Measurements from ENCODE around the gene KISS1. TPM values are rescaled to one million over a fixed set of nuclear protein-coding genes. Genes with fewer than 3 reads are reported as not detected.
"Not testable (repeated sequence)": the region's sequence is repeated elsewhere in the genome, so short reads cannot be mapped to it uniquely, and the experiment has no call there.

Gene KISS1, protein sequence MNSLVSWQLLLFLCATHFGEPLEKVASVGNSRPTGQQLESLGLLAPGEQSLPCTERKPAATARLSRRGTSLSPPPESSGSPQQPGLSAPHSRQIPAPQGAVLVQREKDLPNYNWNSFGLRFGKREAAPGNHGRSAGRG
- total RNA-seq (not detected), polyA plus RNA-seq (1 to 10 TPM; 1.3 to 1.6 TPM)
- long read RNA-seq, donor 1: 0 reads
- long read RNA-seq, donor 2: 0 reads

DNA sequence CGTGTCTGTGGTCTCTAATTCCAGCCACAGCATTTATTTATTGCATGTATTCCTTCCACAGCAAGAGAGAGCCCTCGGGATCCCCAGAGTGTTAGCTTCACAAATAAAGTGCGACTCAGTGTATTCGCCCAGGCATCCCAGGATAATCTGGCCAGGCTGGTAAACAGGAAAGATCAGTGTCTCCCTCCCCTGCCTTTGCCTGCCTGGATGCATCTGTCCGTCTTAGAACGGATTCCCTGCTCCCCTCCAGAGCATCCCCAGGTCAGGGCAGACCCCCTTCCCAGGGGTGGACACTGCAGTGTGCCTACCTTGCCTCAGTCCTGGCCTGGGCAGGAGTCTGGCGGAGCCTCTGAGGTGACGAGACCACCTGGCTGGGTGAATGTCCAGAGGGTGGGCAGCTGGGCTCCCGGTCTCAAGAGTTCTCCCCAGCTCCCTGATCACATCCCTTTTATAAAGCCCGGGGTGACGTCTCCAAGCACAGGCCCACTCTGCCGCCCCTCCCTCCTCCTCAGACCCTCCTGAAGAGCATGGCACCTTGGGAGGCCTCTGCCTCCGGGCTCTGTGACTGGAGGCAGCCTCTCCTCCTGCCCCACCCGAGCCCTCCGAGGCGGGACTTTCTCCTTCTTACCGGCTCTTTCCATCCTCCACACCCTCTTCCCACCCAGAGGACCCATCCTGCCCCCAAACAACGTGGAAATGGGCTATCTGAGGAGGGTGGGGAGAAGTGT, at the start of gene KISS1:
TSS of gene KISS1 (minus strand) at position 424 of the 728 bp plus-strand sequence. CDS start 3,615 bp downstream, outside the sequence.
- H3K36me3 ChIP-seq (ENCODE audit: control insufficient read depth in 1 of 2, insufficient read depth in 2 of 2, low read length in 1 of 2): no peaks in the 10 kb centered on the region
- intact Hi-C loops (cut with DNase I): no loop called here
- ATAC-seq (ENCODE audit: low FRiP score) (no peak), DNase-seq (no peak)
- H3K4me3 ChIP-seq (ENCODE audit: low read length in 2 of 2): no peak within 1 kb of the TSS
- H3K4me1 ChIP-seq (ENCODE audit: control insufficient read depth in 1 of 2, insufficient read depth in 2 of 2, low read length in 2 of 2): no peaks in the 10 kb centered on the region
- H3K27ac ChIP-seq (ENCODE audit: low read depth in 1 of 2, low read length in 2 of 2): no peak within 1 kb of the TSS
- no peaks in the 10 kb centered on the region for H3K9me3 ChIP-seq (ENCODE audit: control insufficient read depth, low read length)
- WGBS, 2 donors: 46 to 51% methylated on average over 18 of the region's 18 CpGs
- H3K27me3 ChIP-seq (ENCODE audit: control insufficient read depth in 1 of 2, insufficient read depth in 2 of 2, low read length in 1 of 2): no peaks in the 10 kb centered on the region

DNA sequence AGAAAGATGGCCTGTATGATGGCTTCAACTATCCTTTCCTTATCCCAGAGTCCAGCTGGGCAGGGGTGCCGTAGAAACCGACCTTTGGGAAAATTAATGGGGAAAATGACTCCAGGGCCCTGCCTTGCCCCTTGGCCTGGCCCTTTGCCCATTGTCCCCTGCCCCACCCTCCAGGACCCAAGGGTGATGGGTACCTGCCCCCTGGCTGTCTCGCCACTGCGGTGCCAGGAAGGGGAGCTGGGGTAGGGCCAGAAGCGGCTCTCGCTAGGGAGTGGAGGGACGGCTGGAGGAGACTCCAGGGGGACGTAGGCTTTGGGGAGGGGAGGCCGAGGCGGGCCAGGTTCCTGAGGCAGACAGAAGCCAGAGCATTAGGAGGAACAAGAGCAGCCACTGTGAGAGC, 46.6 kb upstream of the KISS1 start:
- Histone ChIP-seq H3K36me3 (ENCODE audit: control insufficient read depth in 1 of 2, insufficient read depth in 2 of 2, low read length in 1 of 2) (no peaks in the 10 kb centered on the region), H3K27ac (ENCODE audit: low read depth in 1 of 2, low read length in 2 of 2) (no peak overlapping the region), H3K9me3 (ENCODE audit: control insufficient read depth, low read length) (no peaks in the 10 kb centered on the region), H3K4me1 (ENCODE audit: control insufficient read depth in 1 of 2, insufficient read depth in 2 of 2, low read length in 2 of 2) (no peaks in the 10 kb centered on the region), H3K4me3 (ENCODE audit: low read length in 2 of 2) (no peak overlapping the region), H3K27me3 (ENCODE audit: control insufficient read depth in 1 of 2, insufficient read depth in 2 of 2, low read length in 1 of 2) (no peaks in the 10 kb centered on the region)
- intact Hi-C loops (cut with DNase I): no loop called here
- 90 to 96% methylated on average over 10 of the region's 10 CpGs for WGBS, 2 donors
- peak; percentile 19 for ATAC-seq (ENCODE audit: low FRiP score)
- peak in 1 of 2 donors; percentile 62 for DNase-seq

DNA sequence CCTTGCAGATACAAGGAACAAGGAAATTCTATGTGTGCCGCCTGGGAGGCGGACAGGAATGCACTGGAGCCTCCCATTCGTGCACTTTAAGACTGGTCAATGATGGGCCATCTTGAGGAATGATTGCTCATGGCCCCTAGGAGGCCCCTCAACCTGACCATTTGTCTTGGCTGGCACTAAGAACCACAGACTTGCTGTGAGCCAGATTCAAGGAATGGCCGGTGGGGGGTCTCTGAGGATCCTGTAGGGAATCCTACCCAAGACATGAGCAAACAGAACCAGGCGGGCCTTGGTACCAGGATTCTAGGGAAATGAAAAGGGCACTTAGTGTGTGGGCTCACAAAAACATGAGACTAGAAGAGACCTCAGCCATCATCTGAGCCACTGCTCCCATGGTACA, 45.6 kb upstream of the KISS1 start:
- Histone ChIP-seq H3K4me1 (ENCODE audit: control insufficient read depth in 1 of 2, insufficient read depth in 2 of 2, low read length in 2 of 2) (no peaks in the 10 kb centered on the region), H3K27me3 (ENCODE audit: control insufficient read depth in 1 of 2, insufficient read depth in 2 of 2, low read length in 1 of 2) (no peaks in the 10 kb centered on the region), H3K36me3 (ENCODE audit: control insufficient read depth in 1 of 2, insufficient read depth in 2 of 2, low read length in 1 of 2) (no peaks in the 10 kb centered on the region), H3K27ac (ENCODE audit: low read depth in 1 of 2, low read length in 2 of 2) (no peak overlapping the region), H3K4me3 (ENCODE audit: low read length in 2 of 2) (no peak overlapping the region), H3K9me3 (ENCODE audit: control insufficient read depth, low read length) (no peaks in the 10 kb centered on the region)
- DNase-seq: peak in 1 of 2 donors; percentile 20
- ATAC-seq (ENCODE audit: low FRiP score): no peak
- WGBS, 2 donors: 93 to 95% methylated on average over 5 of the region's 5 CpGs
- intact Hi-C loops (cut with DNase I): no loop called here

DNA sequence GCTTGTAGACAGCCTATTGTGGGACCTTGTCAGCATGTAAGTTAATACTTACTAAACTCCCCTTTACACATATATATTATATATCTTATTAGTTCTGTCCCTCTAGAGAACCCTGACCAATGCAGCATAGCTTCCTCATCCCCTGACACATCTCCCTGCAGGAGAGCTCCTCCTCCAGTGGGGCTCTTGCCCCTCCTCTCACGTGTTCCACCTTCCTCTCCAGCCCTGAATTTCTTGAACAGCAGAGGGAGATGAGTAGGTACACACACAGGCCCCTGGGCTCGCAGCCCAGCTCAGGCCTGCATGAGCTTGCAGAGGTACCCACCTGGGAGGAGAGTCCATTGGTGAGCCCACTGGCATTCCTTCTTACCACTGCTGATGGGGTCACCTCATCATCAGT, 44.8 kb upstream of the KISS1 start:
- Histone ChIP-seq H3K36me3 (ENCODE audit: control insufficient read depth in 1 of 2, insufficient read depth in 2 of 2, low read length in 1 of 2) (no peaks in the 10 kb centered on the region), H3K27me3 (ENCODE audit: control insufficient read depth in 1 of 2, insufficient read depth in 2 of 2, low read length in 1 of 2) (no peaks in the 10 kb centered on the region), H3K9me3 (ENCODE audit: control insufficient read depth, low read length) (no peaks in the 10 kb centered on the region), H3K4me1 (ENCODE audit: control insufficient read depth in 1 of 2, insufficient read depth in 2 of 2, low read length in 2 of 2) (no peaks in the 10 kb centered on the region), H3K27ac (ENCODE audit: low read depth in 1 of 2, low read length in 2 of 2) (no peak overlapping the region), H3K4me3 (ENCODE audit: low read length in 2 of 2) (no peak overlapping the region)
- intact Hi-C loops (cut with DNase I): no loop called here
- no peak for ATAC-seq (ENCODE audit: low FRiP score)
- DNase-seq: peak in 1 of 2 donors; percentile 37
- 66 to 68% methylated on average over 2 of the region's 2 CpGs for WGBS, 2 donors

DNA sequence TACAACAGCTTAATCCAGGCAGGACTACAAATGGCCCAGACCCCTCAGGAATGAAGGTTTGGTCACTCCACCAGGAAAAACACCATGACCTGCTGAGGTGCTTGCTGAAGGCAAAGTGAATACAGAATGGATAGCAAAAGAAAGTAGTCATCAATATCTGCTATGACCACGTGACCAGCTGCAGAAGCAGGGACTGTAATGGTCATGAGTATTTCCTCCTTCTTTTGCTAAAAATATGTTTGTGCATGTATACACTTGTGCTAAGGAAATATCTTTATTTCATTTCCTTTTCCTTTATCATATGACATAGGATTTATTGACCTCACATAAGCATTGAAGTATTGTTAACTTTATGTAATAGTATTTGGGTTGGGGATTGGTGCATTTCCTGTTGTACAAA, 43.9 kb upstream of the KISS1 start:
- 65 to 78% methylated on average over 1 of the region's 1 CpG for WGBS, 2 donors
- H3K27me3 ChIP-seq (ENCODE audit: control insufficient read depth in 1 of 2, insufficient read depth in 2 of 2, low read length in 1 of 2): no peaks in the 10 kb centered on the region
- H3K4me3 ChIP-seq (ENCODE audit: low read length in 2 of 2): no peak overlapping the region
- no peak for ATAC-seq (ENCODE audit: low FRiP score)
- DNase-seq: no peak
- no peaks in the 10 kb centered on the region for H3K4me1 ChIP-seq (ENCODE audit: control insufficient read depth in 1 of 2, insufficient read depth in 2 of 2, low read length in 2 of 2)
- H3K9me3 ChIP-seq (ENCODE audit: control insufficient read depth, low read length): no peaks in the 10 kb centered on the region
- no peak overlapping the region for H3K27ac ChIP-seq (ENCODE audit: low read depth in 1 of 2, low read length in 2 of 2)
- intact Hi-C loops (cut with DNase I): no loop called here
- H3K36me3 ChIP-seq (ENCODE audit: control insufficient read depth in 1 of 2, insufficient read depth in 2 of 2, low read length in 1 of 2): no peaks in the 10 kb centered on the region

DNA sequence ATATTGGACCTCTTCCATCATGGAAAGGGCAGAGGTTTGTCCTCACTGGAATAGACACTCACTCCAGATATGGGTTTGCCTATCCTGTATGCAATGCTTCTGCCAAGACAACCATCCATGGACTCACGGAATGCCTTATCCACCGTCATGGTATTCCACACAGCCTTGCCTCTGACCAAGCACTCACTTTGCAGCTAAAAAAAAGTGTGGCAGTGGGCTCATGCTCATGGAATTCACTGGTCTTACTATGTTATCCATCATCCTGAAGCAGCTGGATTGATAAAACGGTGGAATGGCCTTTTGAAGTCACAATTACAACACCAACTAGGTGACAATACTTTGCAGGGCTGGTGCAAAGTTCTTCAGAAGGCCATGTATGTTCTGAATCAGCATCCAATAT, 43.1 kb upstream of the KISS1 start:
- ATAC-seq (ENCODE audit: low FRiP score); H3K4me1 ChIP-seq (ENCODE audit: control insufficient read depth in 1 of 2, insufficient read depth in 2 of 2, low read length in 2 of 2); H3K9me3 ChIP-seq (ENCODE audit: control insufficient read depth, low read length); H3K4me3 ChIP-seq (ENCODE audit: low read length in 2 of 2); H3K27me3 ChIP-seq (ENCODE audit: control insufficient read depth in 1 of 2, insufficient read depth in 2 of 2, low read length in 1 of 2); DNase-seq; H3K27ac ChIP-seq (ENCODE audit: low read depth in 1 of 2, low read length in 2 of 2); intact Hi-C loops (cut with DNase I); H3K36me3 ChIP-seq (ENCODE audit: control insufficient read depth in 1 of 2, insufficient read depth in 2 of 2, low read length in 1 of 2): not testable (repeated sequence)
- WGBS, 2 donors: 72% methylated on average over 3 of the region's 3 CpGs

DNA sequence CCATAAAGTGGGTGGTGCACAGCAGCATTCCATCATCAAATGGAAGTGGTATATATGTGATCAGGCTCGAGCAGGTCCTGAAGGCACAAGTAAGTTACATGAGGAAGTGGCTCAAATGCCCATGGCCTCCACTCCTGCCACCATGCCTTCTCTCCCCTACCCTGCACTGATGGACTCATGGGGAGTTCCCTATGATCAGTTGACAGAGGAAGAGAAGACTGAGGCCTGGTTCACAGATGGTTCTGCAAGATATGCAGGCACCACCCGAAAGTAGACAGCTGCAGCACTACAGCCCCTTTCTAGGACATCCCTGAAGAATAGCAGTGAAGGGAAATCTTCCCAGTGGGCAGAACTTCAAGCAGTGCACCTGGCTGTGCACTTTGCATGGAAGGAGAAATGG, 42.2 kb upstream of the KISS1 start:
- H3K4me3 ChIP-seq (ENCODE audit: low read length in 2 of 2); H3K36me3 ChIP-seq (ENCODE audit: control insufficient read depth in 1 of 2, insufficient read depth in 2 of 2, low read length in 1 of 2); ATAC-seq (ENCODE audit: low FRiP score); DNase-seq; H3K27me3 ChIP-seq (ENCODE audit: control insufficient read depth in 1 of 2, insufficient read depth in 2 of 2, low read length in 1 of 2); H3K4me1 ChIP-seq (ENCODE audit: control insufficient read depth in 1 of 2, insufficient read depth in 2 of 2, low read length in 2 of 2); H3K9me3 ChIP-seq (ENCODE audit: control insufficient read depth, low read length); intact Hi-C loops (cut with DNase I); H3K27ac ChIP-seq (ENCODE audit: low read depth in 1 of 2, low read length in 2 of 2): not testable (repeated sequence)
- WGBS, 2 donors: 88 to 90% methylated on average over 2 of the region's 2 CpGs

DNA sequence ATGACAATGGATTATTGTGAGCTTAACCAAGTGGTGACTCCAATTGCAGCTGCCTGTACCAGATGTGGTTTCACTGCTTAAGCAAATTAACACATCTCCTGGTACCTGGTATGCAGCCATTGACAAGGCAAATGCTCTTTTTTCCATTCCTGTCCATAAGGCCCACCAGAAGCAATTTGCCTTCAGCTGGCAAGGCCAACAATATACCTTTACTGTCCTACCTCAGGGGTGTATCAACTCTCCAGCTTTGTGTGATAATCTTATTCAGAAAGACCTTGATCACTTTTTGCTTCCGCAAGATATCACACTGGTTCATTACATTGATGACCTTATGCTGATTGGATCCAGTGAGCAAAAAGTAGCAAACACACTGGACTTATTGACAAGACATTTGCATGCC, 41.2 kb upstream of the KISS1 start:
- H3K36me3 ChIP-seq (ENCODE audit: control insufficient read depth in 1 of 2, insufficient read depth in 2 of 2, low read length in 1 of 2); ATAC-seq (ENCODE audit: low FRiP score); H3K27me3 ChIP-seq (ENCODE audit: control insufficient read depth in 1 of 2, insufficient read depth in 2 of 2, low read length in 1 of 2); intact Hi-C loops (cut with DNase I); H3K4me3 ChIP-seq (ENCODE audit: low read length in 2 of 2); DNase-seq; H3K27ac ChIP-seq (ENCODE audit: low read depth in 1 of 2, low read length in 2 of 2); H3K4me1 ChIP-seq (ENCODE audit: control insufficient read depth in 1 of 2, insufficient read depth in 2 of 2, low read length in 2 of 2); H3K9me3 ChIP-seq (ENCODE audit: control insufficient read depth, low read length): not testable (repeated sequence)
- WGBS, 2 donors: 89 to 97% methylated on average over 1 of the region's 1 CpG

DNA sequence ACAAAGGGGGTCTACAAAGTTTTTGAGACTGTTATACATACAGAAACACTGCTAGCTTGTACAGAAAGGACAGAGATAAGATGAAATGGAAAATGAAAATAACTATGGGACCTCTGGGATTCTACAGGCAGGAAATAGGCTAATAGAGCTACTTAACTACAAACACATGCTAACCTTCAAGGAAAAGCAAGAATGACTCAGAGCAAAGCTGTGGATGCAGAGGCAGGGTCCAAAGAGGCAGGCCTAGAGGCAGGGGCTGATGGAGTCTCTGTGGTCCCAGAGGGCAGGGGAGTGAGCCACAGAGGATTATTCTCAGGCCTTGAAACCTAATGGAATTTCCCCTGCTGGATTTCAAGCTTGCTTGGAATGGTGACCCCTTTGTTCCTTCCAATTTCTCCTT, 36.2 kb upstream of the KISS1 start:
- no peaks in the 10 kb centered on the region for H3K36me3 ChIP-seq (ENCODE audit: control insufficient read depth in 1 of 2, insufficient read depth in 2 of 2, low read length in 1 of 2)
- no peaks in the 10 kb centered on the region for H3K9me3 ChIP-seq (ENCODE audit: control insufficient read depth, low read length)
- H3K4me1 ChIP-seq (ENCODE audit: control insufficient read depth in 1 of 2, insufficient read depth in 2 of 2, low read length in 2 of 2): no peaks in the 10 kb centered on the region
- H3K27ac ChIP-seq (ENCODE audit: low read depth in 1 of 2, low read length in 2 of 2): no peak overlapping the region
- ATAC-seq (ENCODE audit: low FRiP score) (peak; percentile 59), DNase-seq (no peak)
- no peak overlapping the region for H3K4me3 ChIP-seq (ENCODE audit: low read length in 2 of 2)
- no peaks in the 10 kb centered on the region for H3K27me3 ChIP-seq (ENCODE audit: control insufficient read depth in 1 of 2, insufficient read depth in 2 of 2, low read length in 1 of 2)
- intact Hi-C loops (cut with DNase I): no loop called here
